Neural progenitor cell (in vitro differentiated cells): Measurements from ENCODE around the gene TSPEAR.

ENCODE experiments used
- EZH2 ChIP-seq: fragments of 200-600 bp; sonication (generic); IDR thresholded peaks from 2 replicates; pipeline ENCODE4 v1.6.1; 2017; ENCODE audit warnings: antibody characterized with exemption, mild to moderate bottlenecking, moderate library complexity
- TF ChIP-seq, protein P1 (sequence below): fragments of 200-600 bp; sonication (generic); IDR thresholded peaks from 2 replicates; pipeline ENCODE4 v1.5.1; 2017; ENCODE audit warnings: antibody characterized with exemption, mild to moderate bottlenecking

DNA sequence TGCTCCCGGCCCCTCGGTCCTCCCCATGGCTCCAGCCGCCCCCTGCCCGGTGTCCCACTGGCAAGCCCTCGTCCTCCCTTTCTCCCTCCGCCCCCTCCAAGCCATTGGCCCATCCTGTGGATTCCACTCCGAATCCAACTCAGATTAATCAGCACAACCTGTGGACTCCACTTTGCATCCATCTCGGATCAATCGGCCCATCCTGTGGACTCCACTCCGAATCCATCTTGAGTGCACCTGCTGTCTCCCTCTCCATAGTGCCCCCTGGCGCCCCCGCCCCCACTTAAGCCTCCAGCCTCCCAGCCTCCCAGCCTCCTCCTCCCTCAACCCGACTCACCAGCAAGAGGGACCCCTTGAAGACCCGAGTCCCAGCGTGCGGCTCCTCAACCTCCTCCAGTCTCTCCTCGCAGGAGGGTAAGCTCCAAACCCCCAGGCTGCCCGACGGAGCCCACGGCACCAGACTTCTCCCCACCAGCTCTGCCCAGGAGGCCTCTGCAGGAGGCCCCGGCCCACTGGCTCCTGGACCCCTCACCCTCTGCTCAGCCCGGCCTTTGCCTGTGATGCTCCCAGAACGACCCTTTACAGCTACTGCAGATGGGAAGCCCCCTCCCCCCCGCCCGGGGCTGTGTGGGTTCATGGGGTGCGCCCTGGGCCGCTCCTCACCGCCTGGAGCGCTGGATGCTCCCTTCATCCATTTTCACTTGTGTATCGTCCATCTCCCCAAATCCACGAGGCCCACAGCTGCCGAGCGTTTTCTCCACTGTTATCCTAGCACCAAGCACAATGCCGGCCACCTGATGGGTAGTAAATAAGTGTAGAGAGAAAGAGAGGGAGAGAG, 40.6 kb upstream of the TSPEAR start:
- TF ChIP-seq, protein P1, sequence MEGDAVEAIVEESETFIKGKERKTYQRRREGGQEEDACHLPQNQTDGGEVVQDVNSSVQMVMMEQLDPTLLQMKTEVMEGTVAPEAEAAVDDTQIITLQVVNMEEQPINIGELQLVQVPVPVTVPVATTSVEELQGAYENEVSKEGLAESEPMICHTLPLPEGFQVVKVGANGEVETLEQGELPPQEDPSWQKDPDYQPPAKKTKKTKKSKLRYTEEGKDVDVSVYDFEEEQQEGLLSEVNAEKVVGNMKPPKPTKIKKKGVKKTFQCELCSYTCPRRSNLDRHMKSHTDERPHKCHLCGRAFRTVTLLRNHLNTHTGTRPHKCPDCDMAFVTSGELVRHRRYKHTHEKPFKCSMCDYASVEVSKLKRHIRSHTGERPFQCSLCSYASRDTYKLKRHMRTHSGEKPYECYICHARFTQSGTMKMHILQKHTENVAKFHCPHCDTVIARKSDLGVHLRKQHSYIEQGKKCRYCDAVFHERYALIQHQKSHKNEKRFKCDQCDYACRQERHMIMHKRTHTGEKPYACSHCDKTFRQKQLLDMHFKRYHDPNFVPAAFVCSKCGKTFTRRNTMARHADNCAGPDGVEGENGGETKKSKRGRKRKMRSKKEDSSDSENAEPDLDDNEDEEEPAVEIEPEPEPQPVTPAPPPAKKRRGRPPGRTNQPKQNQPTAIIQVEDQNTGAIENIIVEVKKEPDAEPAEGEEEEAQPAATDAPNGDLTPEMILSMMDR = no peak
- TF ChIP-seq EZH2 = no peak
